Measurements from ENCODE around the gene PRC1. TPM values are rescaled to one million over a fixed set of nuclear protein-coding genes. Genes with fewer than 3 reads are reported as not detected.

PRC1 gene
- total and polyA plus RNA-seq, 2 donors (not counting 1 experiment from before 2014, with no cell fraction given), result 9.4 to 11.6 TPM

- Histone ChIP-seq H3K9ac (ENCODE audit: low read length) (no peak overlapping the region), H2AFZ (ENCODE audit: insufficient read depth, low read depth, low read length, poor library complexity, severe bottlenecking) (no peak overlapping the region), H4K20me1 (ENCODE audit: control insufficient read depth, insufficient read depth, low read length, poor library complexity, severe bottlenecking) (peaks cover 15% of the 10 kb centered on the region), H3K27me3 (replicated peaks in 1 of 4; ENCODE audit: control extremely low read depth in 1 of 4, control insufficient read depth in 3 of 4, insufficient read depth in 4 of 4, low read length in 3 of 4) (no peaks in the 10 kb centered on the region), H3K4me2 (replicated peaks; ENCODE audit: low read depth, low read length, poor library complexity, severe bottlenecking) (no peak overlapping the region), H3K36me3 (replicated peaks in 1 of 2; ENCODE audit: control extremely low read depth in 1 of 2, control insufficient read depth in 1 of 2, extremely low read depth in 1 of 2, insufficient read depth in 2 of 2, low read length in 1 of 2) (peaks cover 3 to 54% of the 10 kb centered on the region in 2 experiments), H3K79me2 (ENCODE audit: control insufficient read depth, insufficient read depth, low read length) (peaks cover 18% of the 10 kb centered on the region), H3K4me3 (ENCODE audit: control extremely low read depth in 1 of 5, extremely low read depth in 1 of 5, insufficient read depth in 1 of 5, low read depth in 2 of 5, low read length in 4 of 5) (no peak overlapping the region), H3K27ac (ENCODE audit: low read length in 2 of 2) (no peak overlapping the region), H3K9me3 (ENCODE audit: control extremely low read depth in 1 of 3, control insufficient read depth in 2 of 3, insufficient read depth in 1 of 3, low read length in 2 of 3) (no peaks in the 10 kb centered on the region), H3K4me1 (ENCODE audit: control insufficient read depth in 2 of 2, insufficient read depth in 2 of 2, low read length in 2 of 2) (peaks cover 18 to 30% of the 10 kb centered on the region in 2 donors)
- ChIA-PET CTCF (interaction anchor here (1.3 to 9.5 kb wide), 3 partner anchors 16 to 39 kb away, joined by 3 to 260 read pairs (median 7); partner anchors contain the start of genes MAN2A2 and RCCD1), POLR2A (interaction anchor here (1.1 kb wide), 1 partner anchor 19 kb away, joined by 9 read pairs; no protein-coding TSS in a partner anchor)
- Mint-ChIP-seq H3K9me3 (ENCODE audit: insufficient read depth) (no peaks in the 10 kb centered on the region), H3K4me1 (peaks cover 23% of the 10 kb centered on the region), H3K27ac (no peak overlapping the region), H3K4me3 (no peak overlapping the region), H3K27me3 (no peaks in the 10 kb centered on the region)
- no peak for TF ChIP-seq CTCF (IDR thresholded peaks at IDR 0.05)
- no peak for TF ChIP-seq EZH2 (IDR thresholded peaks at IDR 0.05; ENCODE audit: borderline replicate concordance, insufficient read depth, low read depth, low read length, poor library complexity, severe bottlenecking)
- intact Hi-C loops (cut with micrococcal nuclease), result loop anchor here (10.0 kb wide), 1 partner anchor 1243 kb away; the partner anchor contains the start of genes PEX11A and WDR93
- DNase-seq, result no peak
- WGBS (ENCODE audit: insufficient coverage), result 96% methylated on average over 3 of the region's 5 CpGs
- no peak for ATAC-seq (ENCODE audit: low read depth)
Observed at GRCh38 chr15:90938261-90938660, 56.1 kb downstream of the PRC1 start.

GRCh38 chr15:90936823-90937222 is 57.5 kb downstream of the PRC1 start:
- Histone ChIP-seq H3K4me1 (ENCODE audit: control insufficient read depth in 2 of 2, insufficient read depth in 2 of 2, low read length in 2 of 2) (peaks cover 23 to 40% of the 10 kb centered on the region in 2 donors), H3K27ac (ENCODE audit: low read length in 2 of 2) (no peak overlapping the region), H3K79me2 (ENCODE audit: control insufficient read depth, insufficient read depth, low read length) (peaks cover 14% of the 10 kb centered on the region), H3K4me3 (ENCODE audit: control extremely low read depth in 1 of 5, extremely low read depth in 1 of 5, insufficient read depth in 1 of 5, low read depth in 2 of 5, low read length in 4 of 5) (no peak overlapping the region), H2AFZ (ENCODE audit: insufficient read depth, low read depth, low read length, poor library complexity, severe bottlenecking) (no peak overlapping the region), H3K9ac (ENCODE audit: low read length) (no peak overlapping the region), H3K4me2 (replicated peaks; ENCODE audit: low read depth, low read length, poor library complexity, severe bottlenecking) (no peak overlapping the region), H3K27me3 (replicated peaks in 1 of 4; ENCODE audit: control extremely low read depth in 1 of 4, control insufficient read depth in 3 of 4, insufficient read depth in 4 of 4, low read length in 3 of 4) (no peaks in the 10 kb centered on the region), H4K20me1 (ENCODE audit: control insufficient read depth, insufficient read depth, low read length, poor library complexity, severe bottlenecking) (peaks cover 9% of the 10 kb centered on the region), H3K9me3 (ENCODE audit: control extremely low read depth in 1 of 3, control insufficient read depth in 2 of 3, insufficient read depth in 1 of 3, low read length in 2 of 3) (no peaks in the 10 kb centered on the region), H3K36me3 (replicated peaks in 1 of 2; ENCODE audit: control extremely low read depth in 1 of 2, control insufficient read depth in 1 of 2, extremely low read depth in 1 of 2, insufficient read depth in 2 of 2, low read length in 1 of 2) (peaks cover 3 to 39% of the 10 kb centered on the region in 2 experiments)
- TF ChIP-seq EZH2 (IDR thresholded peaks at IDR 0.05; ENCODE audit: borderline replicate concordance, insufficient read depth, low read depth, low read length, poor library complexity, severe bottlenecking) (no peak), CTCF (IDR thresholded peaks at IDR 0.05) (no peak)
- intact Hi-C loops (cut with micrococcal nuclease), result loop anchor here (10.0 kb wide), 1 partner anchor 1242 kb away; the partner anchor contains the start of genes PEX11A and WDR93
- 100% methylated on average over 1 of the region's 1 CpG for WGBS (ENCODE audit: insufficient coverage)
- no peaks in the 10 kb centered on the region for H3K27me3 Mint-ChIP-seq
- peak overlapping the region; percentile 99 for H3K4me3 Mint-ChIP-seq
- CTCF ChIA-PET, result interaction anchor here (1.2 to 9.5 kb wide), 5 partner anchors 18 to 113 kb away, joined by 3 to 260 read pairs (median 7); partner anchors contain the start of genes MAN2A2 and RCCD1
- ATAC-seq (ENCODE audit: low read depth) (no peak), DNase-seq (no peak)
- peaks cover 28% of the 10 kb centered on the region for H3K4me1 Mint-ChIP-seq
- H3K27ac Mint-ChIP-seq, result peak overlapping the region; percentile 50
- POLR2A ChIA-PET, result interaction anchor here (1.1 kb wide), 2 partner anchors 17 to 20 kb away, joined by 5 to 9 read pairs; no protein-coding TSS in a partner anchor
- no peaks in the 10 kb centered on the region for H3K9me3 Mint-ChIP-seq (ENCODE audit: insufficient read depth)
